Nephron (organoid): ENCODE results near the gene FOXD2.

Experiments
- H3K27ac Mint-ChIP-seq, 3 experiments: 2 replicates each; pipeline ENCODE4 v1.8.0; 2020; ENCODE audit warnings: mixed read lengths in 3 of 3, mild to moderate bottlenecking in 2 of 3, moderate library complexity in 1 of 3
- H3K27me3 Mint-ChIP-seq: 2 replicates; pipeline ENCODE4 v1.8.0; 2021; ENCODE audit warnings: low read depth, mild to moderate bottlenecking, moderate library complexity, mixed read lengths
- H3K36me3 Mint-ChIP-seq: 2 replicates; pipeline ENCODE4 v1.8.0; 2020; ENCODE audit warnings: low read depth, mixed read lengths
- H3K4me1 Mint-ChIP-seq: 2 replicates; pipeline ENCODE4 v1.8.0; 2020; ENCODE audit warnings: mixed read lengths
- H3K4me3 Mint-ChIP-seq, 3 experiments: 2 replicates each; pipeline ENCODE4 v1.8.0; 2020; ENCODE audit warnings: mild to moderate bottlenecking in 3 of 3, mixed read lengths in 3 of 3, moderate library complexity in 2 of 3
- H3K9me3 Mint-ChIP-seq: 2 replicates; pipeline ENCODE4 v1.8.0; 2020; ENCODE audit warnings: mixed read lengths
- TF ChIP-seq, protein P1 (sequence below), 3 experiments: fragments of 200-600 bp; sonication (generic); IDR thresholded peaks; one replicate each; pipeline ENCODE4 v1.5.0; 2021; ENCODE audit warnings: antibody characterized with exemption in 3 of 3; ENCODE audit not compliant: unreplicated experiment in 3 of 3

FOXD2 gene

DNA sequence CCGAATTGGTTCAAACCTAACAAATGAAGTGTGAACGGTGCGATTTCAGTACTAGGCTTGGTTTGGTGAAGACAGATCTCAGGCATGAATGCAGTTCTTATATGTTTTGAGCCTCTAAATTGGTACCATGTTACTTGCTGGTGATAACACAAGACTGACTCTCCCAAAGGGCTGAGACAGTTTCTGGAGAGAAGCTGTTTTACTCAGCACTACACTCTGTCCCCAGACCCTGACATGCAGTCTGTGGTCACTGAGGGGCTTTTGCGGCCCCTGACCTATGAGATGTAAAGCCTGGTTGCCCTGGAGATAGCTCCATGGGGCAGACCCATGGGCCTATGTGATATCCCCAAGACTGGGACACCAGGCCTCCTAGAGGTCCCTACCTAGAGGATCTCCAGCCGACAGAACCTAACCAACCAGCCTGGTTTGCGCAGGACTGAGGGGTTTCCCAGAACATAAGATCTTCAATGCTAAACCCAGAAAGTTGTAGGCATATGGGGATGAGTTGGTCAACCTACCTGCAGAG lies 41.1 kb upstream of the FOXD2 start:
- Mint-ChIP-seq H3K9me3 (no peaks in the 10 kb centered on the region), H3K36me3 (no peaks in the 10 kb centered on the region), H3K4me1 (peaks cover 4% of the 10 kb centered on the region), H3K4me3 (no peak overlapping the region), H3K27me3 (peaks cover 31% of the 10 kb centered on the region), H3K27ac (no peak overlapping the region)
- TF ChIP-seq, protein P1, sequence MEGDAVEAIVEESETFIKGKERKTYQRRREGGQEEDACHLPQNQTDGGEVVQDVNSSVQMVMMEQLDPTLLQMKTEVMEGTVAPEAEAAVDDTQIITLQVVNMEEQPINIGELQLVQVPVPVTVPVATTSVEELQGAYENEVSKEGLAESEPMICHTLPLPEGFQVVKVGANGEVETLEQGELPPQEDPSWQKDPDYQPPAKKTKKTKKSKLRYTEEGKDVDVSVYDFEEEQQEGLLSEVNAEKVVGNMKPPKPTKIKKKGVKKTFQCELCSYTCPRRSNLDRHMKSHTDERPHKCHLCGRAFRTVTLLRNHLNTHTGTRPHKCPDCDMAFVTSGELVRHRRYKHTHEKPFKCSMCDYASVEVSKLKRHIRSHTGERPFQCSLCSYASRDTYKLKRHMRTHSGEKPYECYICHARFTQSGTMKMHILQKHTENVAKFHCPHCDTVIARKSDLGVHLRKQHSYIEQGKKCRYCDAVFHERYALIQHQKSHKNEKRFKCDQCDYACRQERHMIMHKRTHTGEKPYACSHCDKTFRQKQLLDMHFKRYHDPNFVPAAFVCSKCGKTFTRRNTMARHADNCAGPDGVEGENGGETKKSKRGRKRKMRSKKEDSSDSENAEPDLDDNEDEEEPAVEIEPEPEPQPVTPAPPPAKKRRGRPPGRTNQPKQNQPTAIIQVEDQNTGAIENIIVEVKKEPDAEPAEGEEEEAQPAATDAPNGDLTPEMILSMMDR (IDR thresholded peaks at IDR 0.05; ENCODE audit: unreplicated experiment in 3 of 3) = no peak

DNA sequence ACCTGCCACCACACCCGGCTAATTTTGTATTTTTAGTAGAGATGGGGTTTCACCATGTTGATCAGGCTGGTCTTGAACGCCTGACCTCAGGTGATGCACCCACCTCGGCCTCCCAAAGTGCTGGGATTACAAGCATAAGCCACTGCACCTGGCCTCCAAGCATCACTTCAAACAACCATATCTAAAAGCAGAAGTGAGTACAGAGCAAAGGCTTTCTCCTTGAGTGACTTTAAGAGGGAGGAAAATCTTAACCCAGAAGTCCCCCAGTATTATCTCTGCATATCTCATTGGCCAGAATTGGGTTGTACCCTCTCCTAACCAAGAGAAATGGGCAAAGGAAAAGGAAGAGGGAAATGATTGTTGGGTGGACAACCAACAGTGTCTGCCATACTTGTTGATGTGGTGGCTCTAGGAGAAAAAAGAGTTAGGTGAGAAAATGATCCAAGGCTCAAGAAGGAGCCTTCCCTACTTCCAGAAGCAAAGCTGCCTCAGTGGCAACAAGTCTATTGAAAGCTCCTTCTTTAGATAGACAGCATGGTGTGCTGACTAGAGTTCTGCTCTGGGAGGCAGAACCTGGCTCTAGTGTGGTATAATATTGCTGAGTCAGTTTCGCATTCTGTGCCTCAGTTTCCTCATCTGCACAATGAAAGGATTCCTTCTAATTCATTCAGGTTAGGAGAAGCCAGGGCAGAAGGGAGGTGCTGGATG lies 38.6 kb upstream of the FOXD2 start:
- Mint-ChIP-seq H3K9me3 (no peaks in the 10 kb centered on the region), H3K36me3 (no peaks in the 10 kb centered on the region)
- TF ChIP-seq, protein P1 (IDR thresholded peaks at IDR 0.05; ENCODE audit: unreplicated experiment in 3 of 3) = no peak

DNA sequence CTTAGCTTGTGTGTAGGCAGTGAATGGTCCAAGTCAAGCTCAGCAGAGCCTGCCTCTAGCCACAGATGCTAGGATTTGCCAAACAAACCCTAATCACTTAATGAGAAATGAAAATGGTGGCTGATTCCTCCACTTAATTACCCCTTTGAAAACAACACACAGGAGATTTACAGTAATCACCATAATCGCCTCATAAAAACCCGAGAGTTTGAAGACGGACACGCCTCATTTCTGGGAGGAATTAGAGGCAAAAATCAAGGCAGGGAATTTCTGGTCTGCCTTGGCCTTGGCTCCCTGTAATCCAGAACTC lies 38.0 kb upstream of the FOXD2 start:
- no peaks in the 10 kb centered on the region for H3K4me1 Mint-ChIP-seq
- TF ChIP-seq, protein P1 (IDR thresholded peaks at IDR 0.05; ENCODE audit: unreplicated experiment in 3 of 3) = no peak
- no peak overlapping the region for H3K27ac Mint-ChIP-seq
- no peaks in the 10 kb centered on the region for H3K36me3 Mint-ChIP-seq
- no peaks in the 10 kb centered on the region for H3K9me3 Mint-ChIP-seq
- H3K4me3 Mint-ChIP-seq = no peak overlapping the region
- peaks cover 29% of the 10 kb centered on the region for H3K27me3 Mint-ChIP-seq

More for the DNA sequence above, 38.6 kb upstream of the FOXD2 start:
- H3K27me3 Mint-ChIP-seq = peaks cover 29% of the 10 kb centered on the region
- H3K4me1 Mint-ChIP-seq = no peaks in the 10 kb centered on the region
- no peak overlapping the region for H3K4me3 Mint-ChIP-seq
- no peak overlapping the region for H3K27ac Mint-ChIP-seq

DNA sequence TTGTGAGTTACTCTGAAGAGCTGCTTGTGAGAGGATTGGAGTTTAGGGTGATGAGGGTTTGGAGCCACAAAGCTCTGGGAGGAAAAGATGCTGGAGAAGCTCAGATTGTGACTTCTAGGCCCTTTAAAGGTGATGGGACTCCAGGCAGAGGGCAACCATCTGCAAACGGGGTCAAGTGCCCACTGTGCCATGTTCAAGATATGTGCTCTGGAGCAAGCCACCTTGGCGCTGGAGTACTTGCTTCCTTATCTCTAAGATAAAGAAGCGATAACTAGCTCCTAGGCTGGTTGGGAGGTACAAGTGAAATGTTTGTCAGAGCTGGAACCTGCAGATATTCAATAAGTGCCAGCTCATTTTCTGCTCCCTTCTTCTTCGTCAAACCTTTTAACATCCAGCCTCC lies 36.1 kb upstream of the FOXD2 start:
- Mint-ChIP-seq H3K4me3 (no peak overlapping the region), H3K27ac (no peak overlapping the region), H3K27me3 (peaks cover 26% of the 10 kb centered on the region), H3K36me3 (no peaks in the 10 kb centered on the region), H3K4me1 (peaks cover 4% of the 10 kb centered on the region), H3K9me3 (no peaks in the 10 kb centered on the region)
- TF ChIP-seq, protein P1 (IDR thresholded peaks at IDR 0.05; ENCODE audit: unreplicated experiment in 3 of 3) = no peak

DNA sequence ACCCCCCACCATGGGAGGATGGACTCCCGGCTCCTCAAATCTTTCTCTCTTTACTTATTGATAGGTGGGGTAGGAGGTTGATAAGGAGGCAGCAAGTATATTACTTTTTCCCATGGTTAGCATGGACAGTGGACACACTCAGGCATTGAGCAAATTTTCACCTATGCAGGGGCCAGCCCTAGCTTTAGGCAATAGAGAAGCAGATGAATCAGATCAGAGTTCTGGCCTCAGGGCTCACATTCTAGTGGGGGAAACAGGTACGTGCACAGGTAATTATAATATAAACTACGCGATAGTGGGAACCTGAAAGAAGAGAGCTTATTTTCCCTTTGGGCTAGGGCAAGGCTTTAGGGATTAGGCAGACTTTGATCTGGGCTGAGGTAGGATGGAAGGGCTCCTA lies 35.3 kb upstream of the FOXD2 start:
- Mint-ChIP-seq H3K27ac (no peak overlapping the region), H3K4me3 (no peak overlapping the region)

More for the DNA sequence above, 35.3 kb upstream of the FOXD2 start:
- Mint-ChIP-seq H3K4me1 (peaks cover 4% of the 10 kb centered on the region), H3K27me3 (peaks cover 26% of the 10 kb centered on the region), H3K36me3 (no peaks in the 10 kb centered on the region), H3K9me3 (no peaks in the 10 kb centered on the region)
- TF ChIP-seq, protein P1 (IDR thresholded peaks at IDR 0.05; ENCODE audit: unreplicated experiment in 3 of 3) = no peak
